Measurements from ENCODE around the gene GRK1.
A peak's percentile ranks its signal among the peaks of the same experiment; 100 is the strongest.
"Not testable (repeated sequence)": the region's sequence is repeated elsewhere in the genome, so short reads cannot be mapped to it uniquely, and the experiment has no call there.

The GRK1 gene
- 0 to 2.8 (median 0) reads per million in 17 experiments for total RNA-seq

- DNase-seq = peak in 1 of 4 experiments; percentile 19
Measured at GRCh38 chr13:113666951-113667701, at the start of gene GRK1. GRK1 (plus strand) TSS chr13:113667219; CDS start chr13:113667387, 168 bp downstream.

GRCh38 chr13:113617961-113618360 lies 49.1 kb upstream of the GRK1 start:
- DNase-seq = no peak

- no peak for DNase-seq
Measured at GRCh38 chr13:113618455-113618854, 48.6 kb upstream of the GRK1 start.

- DNase-seq = no peak
Measured at GRCh38 chr13:113620036-113620796, 46.8 kb upstream of the GRK1 start.

GRCh38 chr13:113621046-113621445 lies 46.0 kb upstream of the GRK1 start:
- DNase-seq = no peak

GRCh38 chr13:113621498-113621897 lies 45.5 kb upstream of the GRK1 start:
- DNase-seq = not testable (repeated sequence)

- DNase-seq = not testable (repeated sequence)
Measured at GRCh38 chr13:113621986-113622550, 45.0 kb upstream of the GRK1 start.

GRCh38 chr13:113622791-113623490 lies 44.1 kb upstream of the GRK1 start:
- DNase-seq = no peak

- DNase-seq = peak; percentile 46 to 59 (median 52)
Measured at GRCh38 chr13:113623491-113624234, 43.4 kb upstream of the GRK1 start.

GRCh38 chr13:113624235-113624587 lies 42.8 kb upstream of the GRK1 start:
- DNase-seq = no peak

- DNase-seq = not testable (repeated sequence)
Measured at GRCh38 chr13:113624640-113625304, 42.2 kb upstream of the GRK1 start.

GRCh38 chr13:113625965-113626721 lies 40.9 kb upstream of the GRK1 start:
- peak in 1 of 4 experiments; percentile 22 for DNase-seq

- DNase-seq = no peak
Measured at GRCh38 chr13:113627136-113627535, 39.9 kb upstream of the GRK1 start.

- DNase-seq = peak in 1 of 4 experiments; percentile 35
Measured at GRCh38 chr13:113628291-113629270, 38.4 kb upstream of the GRK1 start.

- DNase-seq = no peak
Measured at GRCh38 chr13:113629866-113630265, 37.2 kb upstream of the GRK1 start.

- DNase-seq = no peak
Measured at GRCh38 chr13:113630296-113630695, 36.7 kb upstream of the GRK1 start.

GRCh38 chr13:113630804-113631203 lies 36.2 kb upstream of the GRK1 start:
- DNase-seq = no peak

GRCh38 chr13:113631341-113632095 lies 35.5 kb upstream of the GRK1 start:
- DNase-seq = no peak
